Activated CD4-positive, alpha-beta T cell treated with anti-CD3 and anti-CD28 coated beads, Interleukin-10, Interleukin-2, amounts not matched to agents 100 ng/mL and 50 ng/mL, durations not matched to agents 16 hours and 8 hours (primary cell): ENCODE measurements around the gene APBB2.

Experiments
- DNase-seq: peaks from one replicate; pipeline ENCODE4 v3.0.0-alpha.2; 2020

APBB2 gene

DNA sequence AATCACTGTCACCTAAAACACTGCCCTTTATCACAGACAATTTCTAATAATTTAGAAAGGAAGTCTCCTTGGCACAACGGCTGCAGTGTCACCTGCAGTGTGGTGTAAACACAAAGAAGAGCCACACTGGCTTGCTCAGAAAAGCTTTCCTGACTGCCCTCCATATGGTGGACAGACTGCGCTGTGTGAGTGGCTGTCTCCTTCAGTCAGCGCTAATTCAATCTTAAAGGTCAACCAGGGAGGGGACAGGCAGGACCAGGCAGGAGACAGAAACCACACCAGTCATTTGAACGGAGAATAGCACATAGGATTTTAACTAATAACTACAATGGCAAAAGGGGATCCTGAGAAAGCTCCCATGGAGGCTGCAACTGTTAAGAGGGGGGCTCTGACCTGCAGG lies 332.5 kb downstream of the APBB2 start:
- no peak for DNase-seq

DNA sequence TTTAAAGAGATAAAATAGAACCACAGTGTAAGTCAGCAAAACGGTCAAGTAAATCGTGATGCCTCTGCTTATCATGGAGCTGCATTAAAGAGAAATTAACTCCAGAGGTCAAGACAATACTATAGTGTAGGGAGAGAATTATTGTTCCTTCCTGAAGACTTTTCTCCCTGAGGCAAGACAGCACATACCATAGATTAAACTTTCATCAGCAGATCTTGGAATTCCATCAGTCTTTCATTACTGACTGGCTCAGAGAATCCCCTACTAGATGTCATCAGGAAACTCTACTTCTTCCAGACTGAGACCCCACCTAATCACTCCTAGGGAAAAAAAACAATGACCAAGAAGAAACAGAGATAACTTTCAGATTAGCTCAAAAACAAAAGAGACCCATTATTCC lies 333.2 kb downstream of the APBB2 start:
- no peak for DNase-seq

DNA sequence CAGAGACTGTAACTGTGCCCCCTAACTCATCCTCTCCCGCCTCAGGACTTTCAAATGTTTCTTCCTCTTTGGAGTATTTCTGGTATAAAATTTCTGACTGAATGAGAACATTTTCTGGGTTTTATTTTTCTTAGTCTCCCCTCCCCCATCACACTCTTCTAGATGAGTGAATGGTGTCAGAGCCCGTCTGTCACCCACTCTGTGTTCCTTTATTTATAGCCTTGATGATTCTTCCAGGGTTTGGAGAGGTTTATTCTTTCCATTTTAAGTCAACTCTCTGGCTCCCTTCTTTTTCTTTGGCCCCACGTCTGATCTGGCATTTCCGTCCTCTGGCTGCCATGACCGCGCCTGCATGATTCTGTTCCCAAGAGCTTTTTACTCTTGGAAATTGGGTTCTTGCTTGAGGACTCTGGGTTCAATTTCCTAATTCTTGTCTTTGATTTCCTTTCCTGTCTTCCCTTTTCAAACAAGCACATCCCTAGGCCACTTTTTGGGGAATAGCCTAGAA lies 335.7 kb downstream of the APBB2 start:
- no peak for DNase-seq

DNA sequence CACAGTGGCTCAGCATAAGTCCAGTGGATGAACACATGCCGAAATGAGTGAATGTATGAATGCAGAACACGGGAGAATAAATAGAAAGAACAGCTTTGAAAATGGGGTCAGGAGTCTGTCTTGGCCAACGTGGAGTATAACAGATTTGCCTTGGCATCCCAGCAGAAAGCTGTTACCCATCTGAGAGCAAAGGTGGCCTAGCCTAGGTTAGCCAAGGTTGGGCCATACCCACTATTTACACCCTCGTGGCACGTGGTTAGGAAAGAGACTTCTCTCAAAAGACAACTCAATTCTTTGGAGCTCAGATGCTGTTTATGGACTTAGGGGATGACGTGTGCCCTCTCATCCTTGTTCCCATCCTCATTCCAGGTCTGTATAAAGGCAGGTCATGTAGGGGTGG lies 337.3 kb downstream of the APBB2 start:
- no peak for DNase-seq

DNA sequence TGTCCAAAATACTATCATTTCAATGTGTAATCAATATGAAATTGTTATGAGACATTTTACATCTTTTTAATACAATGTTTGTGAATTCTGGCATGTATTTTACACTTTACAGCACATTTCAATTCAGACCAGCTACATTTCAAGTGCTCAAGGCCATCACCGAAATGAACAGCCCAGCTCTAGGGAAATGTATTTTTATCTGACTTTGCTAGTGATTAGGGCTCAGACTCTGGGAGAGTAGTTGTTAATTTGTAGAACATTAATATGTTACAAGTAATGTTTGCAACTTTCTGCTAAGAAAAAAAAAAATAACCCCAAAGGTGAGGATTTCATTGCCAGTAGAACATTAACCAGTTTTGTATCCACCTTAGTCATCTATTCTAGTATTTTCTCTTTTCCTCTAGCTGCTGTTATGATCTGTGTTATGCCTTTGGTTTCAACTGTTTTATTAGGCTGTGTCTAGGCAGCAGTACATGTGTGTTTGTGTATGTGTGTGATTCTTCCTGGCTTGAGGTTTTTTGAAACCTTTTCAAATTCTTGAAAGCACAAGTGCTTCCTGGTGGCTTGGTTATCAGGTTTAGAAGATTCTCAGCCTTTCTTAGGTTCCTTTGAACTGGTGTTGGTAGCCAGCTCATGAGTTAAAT lies 338.7 kb downstream of the APBB2 start:
- no peak for DNase-seq

DNA sequence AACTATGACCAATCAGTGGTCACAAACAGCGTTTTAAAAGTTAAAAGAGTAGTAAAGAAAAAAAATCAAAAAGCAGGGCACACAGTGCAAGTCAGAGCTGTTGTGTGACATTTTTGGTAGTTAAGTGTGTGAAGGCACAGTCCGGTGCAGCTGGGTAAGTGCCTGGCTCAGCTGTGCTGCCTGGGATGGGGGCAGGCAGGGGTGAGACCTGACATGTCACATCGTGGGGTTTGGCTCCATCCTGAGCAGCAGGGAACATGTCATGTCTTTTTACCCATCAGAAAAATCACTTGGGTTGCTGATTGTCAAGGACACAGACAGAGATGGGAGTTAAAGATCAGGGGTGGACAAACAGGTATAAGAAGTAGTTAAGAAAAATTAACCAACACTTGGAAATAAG lies 339.4 kb downstream of the APBB2 start:
- DNase-seq: no peak

DNA sequence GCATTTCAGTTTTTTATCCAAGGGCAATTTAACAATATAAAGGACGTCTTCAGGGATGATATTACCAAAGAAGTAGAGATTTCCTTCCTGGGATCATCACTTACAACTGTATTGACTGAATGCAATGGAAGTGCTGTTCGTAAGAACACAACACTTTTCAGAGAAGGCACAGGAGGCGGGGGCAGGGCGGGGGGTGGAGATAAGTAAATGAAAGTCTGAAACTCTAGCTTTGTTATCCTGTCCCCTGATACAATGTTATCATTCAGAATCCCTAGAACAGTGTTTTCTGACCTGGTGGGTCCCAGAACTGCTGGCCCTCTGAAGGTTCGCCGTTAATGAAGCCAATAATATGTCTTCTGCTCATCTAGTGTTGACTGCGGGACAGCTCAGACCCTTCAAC lies 340.0 kb downstream of the APBB2 start:
- DNase-seq: no peak

DNA sequence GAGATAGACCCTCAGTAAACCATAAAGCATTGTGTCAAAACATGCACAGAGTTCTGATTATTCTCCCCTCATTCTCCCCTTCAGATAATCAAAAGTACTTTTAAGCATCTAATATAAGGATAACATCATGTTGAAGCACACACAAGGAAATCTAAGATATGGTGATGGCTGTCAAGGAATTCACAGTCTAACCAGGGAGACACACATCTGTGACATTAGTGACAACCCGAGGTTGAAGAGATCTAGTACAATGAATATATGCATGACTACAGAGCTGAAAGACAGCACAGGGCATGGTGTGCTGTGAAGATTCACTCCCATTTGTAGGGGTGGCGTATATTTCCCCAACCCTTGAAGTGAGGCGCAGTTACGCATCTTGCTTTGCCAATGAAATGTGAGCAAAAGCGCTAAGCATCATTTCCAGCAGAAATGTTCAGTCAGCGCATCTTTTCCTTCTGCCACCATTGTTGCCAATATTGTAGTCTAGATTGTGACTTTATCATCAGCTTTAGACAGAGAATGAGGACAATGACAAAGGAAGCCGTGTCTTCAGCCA lies 342.6 kb downstream of the APBB2 start:
- no peak for DNase-seq

DNA sequence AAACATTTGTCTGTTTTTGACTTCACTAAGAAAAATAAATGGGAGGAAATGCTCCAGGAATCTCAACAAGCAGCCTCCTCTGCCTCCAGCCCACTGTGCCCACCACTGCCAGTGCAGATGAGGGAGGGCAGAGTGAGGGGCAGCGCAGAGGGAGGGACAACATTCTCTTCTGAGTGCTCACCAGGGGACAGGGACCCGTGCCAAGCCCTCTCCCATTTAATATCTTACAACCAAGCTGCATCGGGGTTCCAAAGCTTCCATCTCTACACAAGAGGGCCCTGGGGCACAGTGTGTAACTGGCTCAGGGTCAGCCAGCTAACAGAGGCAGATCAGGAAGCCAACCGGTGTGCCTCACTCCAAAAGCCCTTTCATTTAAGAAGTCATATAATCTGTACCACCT lies 344.2 kb downstream of the APBB2 start:
- DNase-seq: no peak

DNA sequence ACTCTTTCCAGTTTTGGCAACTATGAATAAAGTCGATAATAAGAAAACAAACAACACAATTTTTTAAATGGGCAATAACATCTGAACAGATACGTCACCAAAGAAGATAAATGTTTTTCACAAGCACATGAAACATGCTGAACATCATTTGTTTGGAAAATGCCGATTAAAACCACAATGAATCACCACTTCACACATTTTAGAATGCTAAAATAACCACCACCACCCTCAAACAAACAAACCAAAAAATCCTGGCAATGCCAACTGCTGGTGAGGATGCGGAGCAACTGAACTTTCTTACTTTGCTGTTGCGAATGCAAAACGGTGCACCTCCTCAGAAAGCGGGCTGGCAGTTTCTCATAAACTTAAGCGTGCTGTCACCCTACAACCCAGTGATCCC lies 348.6 kb downstream of the APBB2 start:
- DNase-seq: no peak

DNA sequence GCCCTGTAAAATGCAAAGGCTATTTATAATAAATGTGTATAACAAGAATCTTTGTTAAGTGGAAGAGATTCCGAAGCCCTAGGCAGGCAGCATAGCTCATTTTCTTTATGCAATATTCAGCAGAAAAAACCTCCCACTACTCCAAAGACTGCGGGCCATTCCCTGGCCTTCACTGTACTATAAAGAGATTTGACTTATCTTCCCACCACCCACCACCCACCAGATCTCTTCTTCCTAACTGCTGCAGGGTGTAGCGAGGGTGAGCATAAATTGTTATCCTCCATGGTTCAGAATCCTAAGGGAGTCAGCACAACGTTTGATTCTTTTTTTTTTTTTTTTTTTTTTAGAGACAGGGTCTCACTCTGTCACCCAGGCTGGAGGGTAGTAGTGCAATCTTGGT lies 349.8 kb downstream of the APBB2 start:
- no peak for DNase-seq

DNA sequence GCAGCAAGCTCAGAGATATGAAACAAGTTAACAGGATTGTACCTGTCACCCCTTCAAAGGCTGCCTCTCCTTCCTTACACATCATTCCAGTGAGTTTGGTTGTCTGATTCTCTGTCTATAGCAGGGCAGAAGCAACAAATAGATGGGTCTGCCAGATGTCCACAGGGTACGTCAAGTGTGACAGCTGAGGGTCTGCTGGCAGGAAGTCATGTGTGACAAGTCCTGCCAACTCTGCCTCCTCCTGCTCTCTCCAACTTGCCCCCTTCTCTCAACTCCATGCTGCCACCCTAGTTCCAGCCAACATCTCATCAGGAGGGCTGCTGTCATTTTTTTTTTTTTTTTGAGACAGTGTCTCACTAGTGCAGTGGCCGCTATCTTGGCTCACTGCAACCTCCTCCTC lies 355.4 kb downstream of the APBB2 start:
- DNase-seq: no peak

DNA sequence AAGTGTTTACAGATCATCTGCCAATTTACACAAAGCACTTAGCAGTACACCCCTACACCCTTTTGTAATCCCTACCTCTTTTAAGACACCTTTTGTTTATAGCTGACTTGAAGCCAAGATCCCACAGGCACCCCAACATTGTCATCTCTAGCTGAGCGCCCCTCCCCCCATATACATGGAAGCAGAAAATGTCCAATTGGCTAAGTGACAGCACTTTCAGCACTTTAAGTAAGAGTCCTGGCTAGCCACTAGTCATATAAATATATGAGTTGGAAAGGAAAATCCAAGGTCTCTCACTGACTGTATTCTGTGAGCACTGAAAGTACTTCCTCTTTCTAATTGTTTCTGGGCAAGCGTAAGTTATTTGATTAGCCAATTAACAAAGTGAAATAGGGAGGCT lies 356.4 kb downstream of the APBB2 start:
- no peak for DNase-seq

DNA sequence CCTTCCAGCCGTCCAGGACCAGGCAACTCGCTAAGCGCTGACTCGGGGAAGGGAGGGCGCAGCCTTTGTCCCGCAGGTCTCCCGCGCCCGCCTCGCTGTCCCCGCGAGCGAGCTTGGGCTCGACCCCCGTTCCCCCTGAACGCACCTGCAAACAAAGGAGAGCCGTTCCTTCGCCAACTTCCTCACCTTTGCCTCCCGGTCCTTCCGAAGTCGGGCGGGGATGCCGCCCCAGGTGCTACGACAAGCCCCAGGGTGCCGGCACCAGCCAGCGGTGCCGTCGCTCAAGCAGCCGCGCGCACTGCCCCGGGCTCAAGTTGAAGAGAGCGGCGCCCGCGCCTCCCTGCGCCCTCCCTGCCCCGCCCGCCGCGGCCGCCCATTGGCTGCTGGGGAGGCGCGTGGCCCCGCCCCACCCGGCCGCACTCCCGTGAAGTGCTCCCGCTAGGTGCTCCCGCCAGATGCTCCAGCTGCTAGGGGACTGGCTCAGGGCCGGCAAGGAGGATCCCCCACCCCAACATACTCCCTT lies 357.4 kb downstream of the APBB2 start:
- peak; percentile 68 for DNase-seq

DNA sequence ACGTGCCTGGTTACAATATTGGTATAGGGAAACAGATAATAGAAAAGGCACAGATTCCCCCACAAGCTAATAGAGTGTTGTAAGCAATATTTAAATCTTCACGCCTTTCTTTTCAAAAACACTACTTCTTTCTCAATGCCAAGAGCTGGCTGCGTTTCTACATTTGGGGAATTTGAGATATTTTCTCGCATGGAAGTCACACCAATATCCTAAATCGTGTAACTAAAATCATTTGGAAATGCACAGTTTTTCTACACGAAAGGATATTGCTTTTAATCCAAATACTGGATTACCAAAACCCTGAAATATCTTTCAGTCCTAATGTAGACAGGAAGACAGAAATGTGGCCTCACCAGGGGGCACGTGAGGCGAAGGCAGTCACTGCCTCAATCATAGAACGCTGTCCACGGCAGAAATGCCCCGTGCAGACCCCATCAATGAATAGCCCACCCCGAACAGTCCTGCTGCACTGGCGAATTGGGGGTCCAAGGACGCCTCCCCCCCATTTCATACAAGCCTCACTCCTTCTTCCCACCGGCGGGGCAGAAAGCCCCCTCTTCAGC lies 358.0 kb downstream of the APBB2 start:
- no peak for DNase-seq

DNA sequence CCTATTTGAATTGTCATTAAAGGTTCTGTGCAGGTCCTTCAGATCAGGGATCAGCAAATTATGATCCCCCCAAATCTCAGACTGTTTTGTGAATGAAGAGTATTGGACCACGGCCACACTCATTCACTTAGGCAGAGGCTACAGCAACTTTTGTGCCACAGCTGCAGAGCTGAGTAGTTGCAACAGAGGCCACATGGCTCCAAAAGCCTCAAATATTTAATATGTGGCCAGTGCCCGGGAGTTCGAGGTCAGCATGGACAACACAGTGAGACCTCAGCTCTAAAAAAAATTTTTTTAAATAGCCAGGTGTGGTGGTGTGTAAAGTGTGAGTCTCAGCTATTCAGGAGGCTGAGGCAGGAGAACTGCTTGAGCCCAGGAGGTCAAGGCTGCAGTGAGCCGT lies 363.8 kb downstream of the APBB2 start:
- no peak for DNase-seq

DNA sequence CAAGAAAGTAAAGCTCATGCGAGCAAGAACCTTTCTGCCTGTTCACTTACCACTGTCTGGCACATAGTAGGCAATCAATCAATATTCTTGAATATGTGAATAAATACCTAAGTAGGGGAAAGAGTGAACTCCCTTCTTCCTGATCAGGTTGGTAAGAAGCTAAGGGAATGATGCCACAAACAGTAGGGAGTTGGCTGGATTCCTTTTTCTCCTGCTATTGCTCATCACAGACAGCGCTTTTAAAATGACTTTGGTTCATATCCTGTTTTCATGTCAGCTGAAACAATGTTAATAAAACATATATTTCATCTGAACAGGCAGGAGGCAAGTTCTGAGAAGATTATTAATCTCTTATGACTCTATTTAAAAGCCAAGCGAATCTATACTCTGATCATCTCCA lies 365.4 kb downstream of the APBB2 start:
- DNase-seq: no peak

DNA sequence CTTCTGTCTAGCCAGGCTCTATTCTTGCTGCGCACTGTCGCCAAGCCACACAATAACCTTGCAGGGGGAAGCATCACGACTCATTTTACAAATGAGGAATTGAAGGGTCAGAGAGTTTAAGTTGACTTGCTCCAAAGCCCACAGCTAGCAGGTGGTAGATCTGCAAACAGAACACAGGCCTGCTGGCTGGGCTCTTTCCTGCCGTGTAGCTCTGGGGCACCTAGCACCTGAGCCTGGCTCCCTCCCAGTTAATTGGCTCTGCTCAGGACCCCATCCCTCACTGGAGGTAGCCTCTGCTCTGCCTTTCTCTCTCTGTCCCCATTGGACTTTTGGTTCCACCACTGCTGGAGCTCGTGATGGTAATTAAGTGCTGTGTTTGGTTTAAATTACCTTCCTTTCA lies 366.1 kb downstream of the APBB2 start:
- no peak for DNase-seq

DNA sequence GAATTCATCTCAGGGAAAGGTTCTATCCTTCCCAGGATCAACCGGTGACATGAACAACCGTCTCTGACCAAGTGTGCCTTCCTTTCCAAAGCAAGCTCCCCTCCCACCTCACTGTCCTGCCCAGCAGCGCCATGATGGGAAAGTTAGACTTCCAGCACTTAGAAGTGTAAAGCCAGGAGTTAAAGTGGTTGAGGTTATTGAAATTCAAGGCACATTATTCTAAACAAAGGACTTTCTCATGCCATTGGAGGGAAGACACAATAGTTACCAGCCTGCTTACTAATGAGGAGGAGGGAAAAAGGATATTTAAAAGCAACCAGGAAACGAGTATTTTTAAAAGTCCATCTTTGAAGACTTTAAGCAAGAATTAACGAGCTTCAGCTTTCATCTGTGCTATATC lies 367.8 kb downstream of the APBB2 start:
- no peak for DNase-seq

DNA sequence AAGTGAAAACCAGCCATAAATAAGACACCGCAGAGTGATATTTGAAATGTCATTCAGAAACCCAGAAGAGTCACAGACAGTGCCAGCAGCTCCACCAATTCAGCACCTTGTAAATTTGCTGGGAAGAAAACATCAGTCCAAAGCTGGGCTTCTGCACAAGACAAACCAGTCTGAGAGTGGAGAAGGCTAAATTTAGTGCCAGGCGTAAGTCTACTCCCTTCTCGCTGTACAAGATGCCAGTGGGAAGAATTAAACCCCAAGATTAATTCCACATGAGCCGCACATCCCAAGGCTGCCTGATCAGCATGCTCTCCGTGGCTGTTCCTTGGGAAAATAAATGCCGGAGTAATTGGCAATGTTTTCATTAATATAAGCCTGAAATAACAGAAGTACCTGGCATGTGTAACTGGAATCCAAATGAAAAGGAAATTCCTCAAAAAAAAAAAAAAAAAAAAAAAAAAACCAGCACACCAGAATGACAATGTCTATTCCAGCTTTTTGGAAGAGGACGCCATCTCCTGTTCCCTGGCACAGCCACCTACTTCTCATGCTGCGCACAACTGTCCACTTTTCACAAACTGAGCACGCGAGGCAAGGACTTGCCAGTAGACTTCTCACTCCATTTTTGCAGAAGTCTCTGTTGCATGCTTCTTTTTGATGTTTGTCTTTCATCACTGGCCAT lies 369.0 kb downstream of the APBB2 start:
- no peak for DNase-seq

DNA sequence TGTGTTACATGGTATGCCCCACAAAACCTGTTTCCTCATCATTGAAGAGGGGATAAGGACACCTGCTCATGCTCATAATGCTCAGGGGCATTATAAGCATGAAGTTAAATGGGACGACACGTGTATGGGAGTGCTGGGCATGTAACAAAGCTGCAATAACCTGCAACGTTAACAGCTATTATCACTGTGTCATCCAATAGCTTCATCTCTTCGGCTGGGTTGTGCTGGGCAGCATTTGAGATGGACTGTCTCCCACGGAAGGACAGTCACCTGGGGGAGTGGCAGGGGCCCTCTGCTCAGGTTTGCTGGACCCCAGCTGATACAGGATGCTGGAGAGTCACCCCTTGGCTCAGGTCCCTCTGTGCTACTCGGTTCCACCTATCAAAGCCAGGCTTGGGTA lies 370.1 kb downstream of the APBB2 start:
- no peak for DNase-seq

DNA sequence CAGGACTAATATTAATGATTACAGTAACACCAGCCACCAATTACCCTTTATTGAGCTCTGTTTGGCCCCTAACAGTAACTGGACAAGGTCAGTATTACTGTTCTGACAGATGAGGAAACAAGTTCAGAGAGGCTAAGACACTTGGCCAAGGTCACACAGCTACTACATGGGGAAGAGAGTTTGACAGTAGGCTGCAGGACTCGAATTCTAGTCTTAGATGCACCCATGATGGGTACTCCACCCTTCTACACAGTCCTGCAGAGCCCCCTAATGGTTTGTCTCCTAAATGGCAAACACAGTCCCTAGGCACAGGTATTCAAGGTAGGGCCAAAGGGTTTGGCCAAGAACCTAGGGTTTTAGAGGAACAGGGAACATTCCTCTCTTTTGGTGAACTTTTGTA lies 370.6 kb downstream of the APBB2 start:
- DNase-seq: peak; percentile 62

DNA sequence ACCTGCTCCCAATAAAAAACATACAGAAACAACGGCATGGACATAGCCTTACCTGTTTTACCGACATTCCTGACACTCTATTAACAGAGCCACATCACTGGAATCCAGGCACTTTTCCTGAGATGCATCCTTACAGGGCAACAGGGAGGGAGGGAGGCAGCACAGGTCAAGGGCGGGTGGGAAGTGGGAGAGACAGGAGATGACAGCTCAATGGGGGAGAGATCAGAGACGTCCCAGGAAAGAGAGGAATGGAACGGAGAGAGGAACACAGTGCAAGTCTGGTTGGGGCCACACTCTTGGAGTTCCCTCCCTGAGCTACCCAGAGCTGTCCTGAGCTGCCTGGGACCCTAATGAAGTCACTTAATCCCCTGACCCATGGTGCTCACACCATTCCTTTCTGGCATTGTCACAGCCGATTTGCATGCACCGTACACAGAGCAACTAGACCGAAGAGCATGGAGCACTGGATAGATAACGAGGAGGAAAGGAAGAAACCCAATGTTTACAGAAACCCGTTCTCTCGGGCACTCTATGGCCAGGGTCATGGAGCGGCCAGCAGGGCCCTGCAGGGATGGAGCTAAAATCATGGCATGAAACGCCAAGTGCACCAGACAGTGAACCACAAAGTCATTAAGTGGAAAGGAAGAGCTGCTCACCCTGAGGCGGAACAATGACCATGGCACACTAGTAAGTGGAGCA lies 371.5 kb downstream of the APBB2 start:
- DNase-seq: no peak
